ENCODE measurements around the gene FADD. TPM values are rescaled to one million over a fixed set of nuclear protein-coding genes. Genes with fewer than 3 reads are reported as not detected.

Gene FADD
- total and polyA plus RNA-seq, 10 donors: 11.3 to 28.8 (median 23.1) TPM

DNA sequence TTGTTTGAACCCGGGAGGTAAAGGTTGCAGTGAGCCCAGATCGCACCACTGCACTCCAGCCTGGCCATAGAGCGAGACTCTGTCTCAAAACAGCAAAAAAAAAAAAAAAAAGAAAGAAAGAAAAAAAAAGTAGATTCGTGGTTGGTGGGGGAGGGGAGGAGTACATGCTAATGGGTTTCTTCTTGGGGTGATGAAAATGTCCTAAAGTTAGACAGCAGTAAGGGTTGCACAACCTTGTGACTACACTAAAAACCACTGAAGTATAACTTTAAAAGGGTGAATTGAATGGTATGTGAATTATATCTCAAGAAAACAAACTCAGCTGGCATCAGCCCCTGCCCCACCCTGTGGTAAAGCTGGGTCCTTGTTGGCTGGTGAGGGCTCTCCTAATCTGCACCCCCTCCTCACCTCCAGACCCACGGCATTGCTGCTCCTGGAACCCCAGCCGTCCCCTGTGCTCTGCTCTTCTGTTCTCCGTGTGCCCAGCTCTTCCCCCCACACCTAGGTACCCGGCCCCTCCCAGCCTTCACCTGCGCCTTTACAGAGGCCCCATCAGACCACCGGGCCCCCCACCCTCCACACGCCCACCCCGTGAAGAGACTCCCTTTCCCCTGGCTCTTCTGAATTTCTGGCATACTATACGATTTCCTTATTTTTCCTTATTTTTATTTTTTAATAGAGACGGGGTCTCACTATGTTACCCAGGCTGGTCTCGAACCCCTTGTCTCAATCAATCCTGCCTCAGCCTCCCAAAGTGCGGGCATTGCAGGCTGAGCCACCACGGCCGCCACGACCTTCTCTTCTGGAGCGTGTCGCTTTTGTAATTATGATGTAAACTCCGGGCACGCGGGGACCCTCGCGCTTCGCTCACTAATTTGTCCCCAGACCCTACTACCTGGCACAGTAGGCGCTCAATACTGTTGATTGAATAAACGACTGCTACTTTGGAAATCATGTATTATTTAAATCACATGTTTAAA lies 924 bp upstream of the FADD start:
- no peaks in the 10 kb centered on the region for H3K27me3 ChIP-seq (replicated peaks in 1 of 7)
- intact Hi-C loops (cut with DNase I; ENCODE audit: low total_unique reads): no loop called here
- peaks cover 20 to 49% (median 37%) of the 10 kb centered on the region in 6 donors for H3K4me1 ChIP-seq
- 70 to 76% (median 71%) methylated on average over 29 of the region's 29 CpGs for WGBS, 5 donors
- DNase-seq: peak; percentile 82
- no peaks in the 10 kb centered on the region for H3K9me3 ChIP-seq
- peak overlapping the region; percentile 87 to 100 (median 97) for H3K4me3 ChIP-seq
- peak overlapping the region; percentile 94 to 99 (median 98) for H3K27ac ChIP-seq
- TF ChIP-seq, protein P1, sequence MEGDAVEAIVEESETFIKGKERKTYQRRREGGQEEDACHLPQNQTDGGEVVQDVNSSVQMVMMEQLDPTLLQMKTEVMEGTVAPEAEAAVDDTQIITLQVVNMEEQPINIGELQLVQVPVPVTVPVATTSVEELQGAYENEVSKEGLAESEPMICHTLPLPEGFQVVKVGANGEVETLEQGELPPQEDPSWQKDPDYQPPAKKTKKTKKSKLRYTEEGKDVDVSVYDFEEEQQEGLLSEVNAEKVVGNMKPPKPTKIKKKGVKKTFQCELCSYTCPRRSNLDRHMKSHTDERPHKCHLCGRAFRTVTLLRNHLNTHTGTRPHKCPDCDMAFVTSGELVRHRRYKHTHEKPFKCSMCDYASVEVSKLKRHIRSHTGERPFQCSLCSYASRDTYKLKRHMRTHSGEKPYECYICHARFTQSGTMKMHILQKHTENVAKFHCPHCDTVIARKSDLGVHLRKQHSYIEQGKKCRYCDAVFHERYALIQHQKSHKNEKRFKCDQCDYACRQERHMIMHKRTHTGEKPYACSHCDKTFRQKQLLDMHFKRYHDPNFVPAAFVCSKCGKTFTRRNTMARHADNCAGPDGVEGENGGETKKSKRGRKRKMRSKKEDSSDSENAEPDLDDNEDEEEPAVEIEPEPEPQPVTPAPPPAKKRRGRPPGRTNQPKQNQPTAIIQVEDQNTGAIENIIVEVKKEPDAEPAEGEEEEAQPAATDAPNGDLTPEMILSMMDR (IDR thresholded peaks at IDR 0.05 in 8 of 11, conservative IDR thresholded peaks at IDR 0.05 in 3 of 11): no peak
- TF ChIP-seq POLR2AphosphoS5 (IDR thresholded peaks at IDR 0.05) (no peak), POLR2A (IDR thresholded peaks at IDR 0.05) (no peak)
- peaks cover 0 to 26% (median 18%) of the 10 kb centered on the region in 6 donors for H3K36me3 ChIP-seq

DNA sequence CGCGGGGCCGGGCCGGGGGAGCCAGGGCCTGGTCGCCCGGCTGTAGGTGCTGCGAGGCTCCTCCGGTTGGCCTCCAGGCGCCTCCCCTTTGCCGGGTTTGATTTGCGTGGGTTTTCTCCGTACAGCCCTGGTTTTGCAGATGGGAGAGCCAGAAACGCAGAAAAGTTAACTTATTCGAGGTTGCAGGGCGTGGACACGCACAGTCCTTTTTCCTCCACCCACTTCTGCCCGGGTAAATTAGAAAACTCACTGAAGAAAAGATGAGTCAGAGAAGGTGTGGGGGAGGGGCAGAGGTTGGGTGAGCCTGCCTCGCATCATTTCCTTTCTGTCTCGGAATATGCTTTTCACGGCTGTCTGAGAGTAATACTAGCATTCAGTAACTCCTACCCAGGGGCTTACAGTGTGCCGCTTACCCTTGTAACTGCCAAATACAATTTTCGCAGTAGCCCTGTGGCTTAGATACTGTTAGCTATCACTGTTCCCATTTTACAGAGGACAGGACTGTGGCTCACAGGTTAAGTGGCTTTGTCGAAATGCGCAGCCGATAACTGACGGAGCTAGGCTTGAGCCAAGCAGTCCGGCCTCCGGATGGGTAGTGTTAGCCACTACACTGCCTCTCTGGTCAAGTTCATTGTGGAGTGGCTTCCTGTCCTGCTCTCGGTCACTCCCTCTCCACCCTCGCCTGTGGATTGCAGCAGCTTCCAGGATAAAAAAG lies 812 bp downstream of the FADD start:
- peak overlapping the region; percentile 94 to 99 (median 98) for H3K27ac ChIP-seq
- intact Hi-C loops (cut with DNase I; ENCODE audit: low total_unique reads): no loop called here
- H3K36me3 ChIP-seq: peaks cover 0 to 43% (median 35%) of the 10 kb centered on the region in 6 donors
- H3K27me3 ChIP-seq (replicated peaks in 1 of 7): no peaks in the 10 kb centered on the region
- H3K4me1 ChIP-seq: peaks cover 20 to 64% (median 48%) of the 10 kb centered on the region in 6 donors
- no peaks in the 10 kb centered on the region for H3K9me3 ChIP-seq
- H3K4me3 ChIP-seq: peak overlapping the region; percentile 87 to 100 (median 97)
- peak; percentile 85 for DNase-seq
- TF ChIP-seq POLR2AphosphoS5 (IDR thresholded peaks at IDR 0.05) (peak in 2 of 3 donors; percentile 73 to 82), POLR2A (IDR thresholded peaks at IDR 0.05) (peak in 1 of 3 donors; percentile 37)
- TF ChIP-seq, protein P1 (IDR thresholded peaks at IDR 0.05 in 8 of 11, conservative IDR thresholded peaks at IDR 0.05 in 3 of 11): no peak
- 4 to 10% (median 6%) methylated on average over 21 to 30 of the region's 30 CpGs for WGBS, 5 donors

DNA sequence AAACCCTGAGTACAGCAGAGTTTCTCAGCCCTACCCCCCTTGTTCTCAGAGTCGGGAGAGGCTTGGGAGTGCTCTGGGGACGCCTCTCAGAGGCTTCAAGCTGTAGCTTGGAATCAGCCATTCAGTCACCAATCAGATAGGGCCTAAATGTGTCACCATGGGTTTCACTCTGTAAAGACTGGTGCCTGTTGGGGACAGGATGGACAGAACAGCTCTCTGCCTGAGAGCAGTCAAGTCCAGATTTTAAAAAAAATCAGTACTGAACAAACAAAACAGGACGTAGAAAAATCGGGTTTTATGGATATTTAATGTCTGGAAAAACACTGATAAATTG lies 1.3 kb downstream of the FADD start:
- Histone ChIP-seq H3K4me3 (peak overlapping the region in 7 of 8 donors; percentile 87 to 100 (median 97)), H3K9me3 (no peaks in the 10 kb centered on the region), H3K27ac (peak overlapping the region; percentile 94 to 99 (median 98)), H3K4me1 (peaks cover 20 to 69% (median 48%) of the 10 kb centered on the region in 6 donors), H3K27me3 (replicated peaks in 1 of 7) (no peaks in the 10 kb centered on the region), H3K36me3 (peaks cover 0 to 49% (median 39%) of the 10 kb centered on the region in 6 donors)
- TF ChIP-seq POLR2A (IDR thresholded peaks at IDR 0.05) (no peak), POLR2AphosphoS5 (IDR thresholded peaks at IDR 0.05) (no peak)
- TF ChIP-seq, protein P1 (IDR thresholded peaks at IDR 0.05 in 8 of 11, conservative IDR thresholded peaks at IDR 0.05 in 3 of 11): no peak
- DNase-seq: no peak
- intact Hi-C loops (cut with DNase I; ENCODE audit: low total_unique reads): no loop called here
- 46 to 61% (median 56%) methylated on average over 4 of the region's 4 CpGs for WGBS, 5 donors
